Measurements from ENCODE around the gene NLGN4X. TPM values are rescaled to one million over a fixed set of nuclear protein-coding genes. Genes with fewer than 3 reads are reported as not detected.

The NLGN4X gene
- total and polyA plus RNA-seq, 8 donors = 0.45 to 2.6 (median 1.7) TPM

DNA sequence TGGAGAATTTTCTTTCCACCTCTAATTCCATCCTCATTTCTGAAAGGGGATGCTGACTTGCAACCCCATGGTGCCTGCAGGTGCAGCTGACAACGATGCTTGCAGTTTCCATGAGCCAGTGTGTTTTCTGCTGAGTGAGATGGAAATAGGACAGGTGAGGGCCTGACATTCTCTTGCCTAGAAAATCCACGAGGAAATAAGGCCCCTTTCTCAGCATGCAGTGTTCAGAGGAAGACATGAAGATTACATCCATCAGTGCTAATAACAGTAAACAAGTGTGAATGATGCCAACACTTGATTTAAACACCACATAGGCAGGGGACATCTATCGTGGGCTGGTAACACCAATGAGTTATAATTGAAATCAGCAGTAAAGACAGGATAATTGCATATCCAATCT lies 237.3 kb downstream of the NLGN4X start:
- no peaks in the 10 kb centered on the region for H3K36me3 ChIP-seq
- no peak overlapping the region for H3K4me3 ChIP-seq
- TF ChIP-seq, protein P1, sequence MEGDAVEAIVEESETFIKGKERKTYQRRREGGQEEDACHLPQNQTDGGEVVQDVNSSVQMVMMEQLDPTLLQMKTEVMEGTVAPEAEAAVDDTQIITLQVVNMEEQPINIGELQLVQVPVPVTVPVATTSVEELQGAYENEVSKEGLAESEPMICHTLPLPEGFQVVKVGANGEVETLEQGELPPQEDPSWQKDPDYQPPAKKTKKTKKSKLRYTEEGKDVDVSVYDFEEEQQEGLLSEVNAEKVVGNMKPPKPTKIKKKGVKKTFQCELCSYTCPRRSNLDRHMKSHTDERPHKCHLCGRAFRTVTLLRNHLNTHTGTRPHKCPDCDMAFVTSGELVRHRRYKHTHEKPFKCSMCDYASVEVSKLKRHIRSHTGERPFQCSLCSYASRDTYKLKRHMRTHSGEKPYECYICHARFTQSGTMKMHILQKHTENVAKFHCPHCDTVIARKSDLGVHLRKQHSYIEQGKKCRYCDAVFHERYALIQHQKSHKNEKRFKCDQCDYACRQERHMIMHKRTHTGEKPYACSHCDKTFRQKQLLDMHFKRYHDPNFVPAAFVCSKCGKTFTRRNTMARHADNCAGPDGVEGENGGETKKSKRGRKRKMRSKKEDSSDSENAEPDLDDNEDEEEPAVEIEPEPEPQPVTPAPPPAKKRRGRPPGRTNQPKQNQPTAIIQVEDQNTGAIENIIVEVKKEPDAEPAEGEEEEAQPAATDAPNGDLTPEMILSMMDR (IDR thresholded peaks at IDR 0.05) = no peak
- H3K27me3 ChIP-seq = no peaks in the 10 kb centered on the region
- no peak for DNase-seq
- intact Hi-C loops (cut with DNase I) = no loop called here
- H3K9me3 ChIP-seq = no peaks in the 10 kb centered on the region
- no peaks in the 10 kb centered on the region for H3K4me1 ChIP-seq
- ATAC-seq = no peak
- H3K27ac ChIP-seq = no peak overlapping the region

DNA sequence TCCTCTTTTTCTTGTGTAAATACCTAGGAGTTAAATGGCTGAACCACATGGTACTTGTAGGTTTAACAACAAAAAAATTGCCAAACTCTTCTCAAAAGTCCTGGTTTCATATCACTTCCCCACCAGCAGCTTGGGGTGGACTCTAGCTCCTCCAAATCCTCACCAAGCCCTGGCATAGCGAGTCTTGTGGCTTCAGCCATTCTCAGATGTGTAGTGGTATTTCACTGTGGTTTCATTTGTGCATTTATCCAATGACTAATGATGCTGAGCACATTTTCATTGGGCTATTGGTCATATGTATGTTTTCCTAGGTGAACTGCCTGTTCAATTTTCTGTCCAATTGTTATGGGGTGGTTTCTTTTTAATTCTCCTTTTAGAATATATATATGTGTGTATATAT lies 249.3 kb downstream of the NLGN4X start:
- intact Hi-C loops (cut with DNase I) = no loop called here
- Histone ChIP-seq H3K36me3 (no peaks in the 10 kb centered on the region), H3K4me3 (no peak overlapping the region), H3K27ac (no peak overlapping the region), H3K27me3 (no peaks in the 10 kb centered on the region), H3K9me3 (no peaks in the 10 kb centered on the region), H3K4me1 (no peaks in the 10 kb centered on the region)
- DNase-seq (no peak), ATAC-seq (no peak)
- TF ChIP-seq, protein P1 (IDR thresholded peaks at IDR 0.05) = no peak

GRCh38 chrX:5976332-5976731 lies 252.3 kb downstream of the NLGN4X start:
- no peak overlapping the region for H3K27ac ChIP-seq
- no peak for DNase-seq
- H3K27me3 ChIP-seq = no peaks in the 10 kb centered on the region
- TF ChIP-seq, protein P1 (IDR thresholded peaks at IDR 0.05) = no peak
- intact Hi-C loops (cut with DNase I) = no loop called here
- H3K9me3 ChIP-seq = no peaks in the 10 kb centered on the region
- H3K4me3 ChIP-seq = no peak overlapping the region
- no peaks in the 10 kb centered on the region for H3K36me3 ChIP-seq
- H3K4me1 ChIP-seq = no peaks in the 10 kb centered on the region
- no peak for ATAC-seq

- Histone ChIP-seq H3K36me3 (no peaks in the 10 kb centered on the region), H3K4me1 (no peaks in the 10 kb centered on the region), H3K4me3 (no peak overlapping the region), H3K27me3 (no peaks in the 10 kb centered on the region), H3K9me3 (no peaks in the 10 kb centered on the region), H3K27ac (no peak overlapping the region)
- TF ChIP-seq, protein P1 (IDR thresholded peaks at IDR 0.05) = no peak
- DNase-seq (no peak), ATAC-seq (no peak)
- intact Hi-C loops (cut with DNase I) = no loop called here
These were observed 257.4 kb downstream of the NLGN4X start for GRCh38 chrX:5971300-5971699.

GRCh38 chrX:5965406-5965805 lies 263.3 kb downstream of the NLGN4X start:
- H3K36me3 ChIP-seq = no peaks in the 10 kb centered on the region
- DNase-seq (no peak), ATAC-seq (no peak)
- H3K27ac ChIP-seq = no peak overlapping the region
- intact Hi-C loops (cut with DNase I) = no loop called here
- H3K27me3 ChIP-seq = no peaks in the 10 kb centered on the region
- no peaks in the 10 kb centered on the region for H3K9me3 ChIP-seq
- TF ChIP-seq, protein P1 (IDR thresholded peaks at IDR 0.05) = no peak
- H3K4me3 ChIP-seq = no peak overlapping the region
- H3K4me1 ChIP-seq = no peaks in the 10 kb centered on the region
